GM18867 (cell line): ENCODE measurements around the gene MAOB.

Experiments used
- ATAC-seq: cut with Tn5 transposase; IDR thresholded peaks from one replicate; pipeline ENCODE4 v1.9.1; 2021; ENCODE audit warnings: mild to moderate bottlenecking, moderate library complexity; ENCODE audit not compliant: unreplicated experiment

MAOB gene

DNA sequence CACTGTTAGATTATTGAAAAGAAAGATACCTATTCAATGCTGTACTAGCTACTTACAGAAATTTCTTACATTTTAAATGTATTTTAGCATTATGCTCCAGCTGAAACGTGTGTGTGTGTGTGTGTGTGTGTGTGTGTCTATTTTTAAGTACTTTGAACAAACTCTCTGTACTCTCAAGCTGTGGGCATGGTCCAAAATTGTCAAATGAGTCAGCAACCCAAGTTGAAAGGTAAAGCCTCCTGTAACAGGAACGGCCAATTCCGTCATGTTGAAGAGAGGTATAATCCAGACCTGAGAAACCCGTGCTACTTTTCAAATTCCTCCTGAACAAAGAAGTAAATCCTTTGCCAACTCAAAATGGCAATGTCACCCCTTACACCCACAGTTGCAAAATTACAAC lies 20.5 kb downstream of the MAOB start:
- no peak for ATAC-seq

DNA sequence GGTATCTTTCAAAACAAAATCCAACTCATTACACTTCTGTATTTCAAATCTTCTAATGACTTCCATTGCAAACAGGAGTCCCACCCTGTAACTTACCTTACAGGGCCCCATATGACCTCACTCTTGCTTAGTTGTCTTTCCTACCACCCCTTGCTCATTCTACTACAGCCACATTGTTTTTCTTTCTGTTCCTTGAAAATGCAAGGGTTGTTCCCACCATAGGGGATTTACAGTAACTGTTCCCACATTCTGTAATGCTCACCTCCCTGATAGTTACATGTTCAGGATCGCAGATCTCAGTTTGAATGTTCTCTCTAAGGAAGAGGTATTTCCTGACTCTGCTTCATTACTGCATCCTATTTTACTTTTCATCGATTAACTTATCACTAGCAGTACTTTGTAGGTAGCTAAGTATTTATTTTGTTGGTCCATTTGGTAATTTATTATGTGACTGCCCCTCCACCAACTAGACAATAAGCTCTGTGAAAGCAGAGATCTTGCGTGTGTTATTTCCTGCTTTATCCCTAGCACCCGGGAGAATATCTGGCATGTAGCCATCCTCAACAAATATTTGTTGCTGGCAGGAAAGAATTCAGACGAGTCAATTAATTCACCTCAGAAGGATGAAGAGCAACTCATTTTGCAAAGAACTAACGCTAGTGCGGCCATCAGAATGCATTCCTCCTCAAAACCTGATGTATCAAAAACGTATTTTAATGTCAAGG lies 21.4 kb downstream of the MAOB start:
- ATAC-seq: no peak

DNA sequence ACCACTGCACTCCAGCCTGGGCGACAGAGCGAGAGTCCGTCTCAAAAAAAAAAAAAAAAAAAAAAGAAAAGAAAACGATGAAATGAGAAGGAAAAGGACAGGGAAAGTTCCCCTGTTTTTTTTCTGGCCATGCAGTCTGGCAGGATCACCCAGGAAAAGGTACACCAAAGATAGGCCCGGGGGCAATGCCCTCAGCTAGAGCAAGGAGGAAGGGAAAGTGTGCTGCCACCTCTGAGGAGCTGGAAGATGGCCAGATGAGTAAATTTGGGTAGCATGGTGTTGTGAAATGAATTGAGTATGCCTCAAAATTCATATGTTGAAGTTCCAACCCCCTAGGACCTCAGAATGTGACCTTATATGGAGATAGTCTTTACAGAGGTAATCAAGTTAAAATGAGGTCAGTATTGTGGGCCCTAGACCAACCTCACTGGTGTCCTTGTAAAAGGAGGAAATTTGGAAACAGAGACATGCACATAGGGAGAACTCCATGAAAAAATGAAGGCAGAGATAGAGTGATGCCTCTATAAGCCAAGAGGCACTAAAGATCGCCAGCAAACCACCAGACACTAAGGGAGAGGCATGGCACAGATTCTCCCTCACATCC lies 28.9 kb downstream of the MAOB start:
- ATAC-seq: no peak

DNA sequence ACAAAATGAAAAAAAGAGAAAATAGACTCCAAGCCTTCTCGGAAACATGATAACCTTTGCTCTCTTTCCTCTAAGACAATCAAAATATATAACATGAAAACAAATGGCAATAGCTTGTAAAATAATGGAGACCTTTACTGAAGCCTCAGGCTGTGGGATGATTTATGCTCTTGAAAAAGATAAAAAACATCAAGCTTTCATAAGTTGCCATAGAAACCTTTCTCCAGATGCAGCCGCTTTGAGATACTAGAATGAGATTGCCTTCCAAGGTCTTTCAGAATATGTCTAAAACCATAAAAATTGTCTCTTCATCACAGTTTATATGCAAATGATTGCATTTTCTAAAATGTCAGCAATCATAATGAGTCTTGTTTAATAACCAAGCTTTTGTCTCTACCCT lies 31.6 kb downstream of the MAOB start:
- no peak for ATAC-seq

DNA sequence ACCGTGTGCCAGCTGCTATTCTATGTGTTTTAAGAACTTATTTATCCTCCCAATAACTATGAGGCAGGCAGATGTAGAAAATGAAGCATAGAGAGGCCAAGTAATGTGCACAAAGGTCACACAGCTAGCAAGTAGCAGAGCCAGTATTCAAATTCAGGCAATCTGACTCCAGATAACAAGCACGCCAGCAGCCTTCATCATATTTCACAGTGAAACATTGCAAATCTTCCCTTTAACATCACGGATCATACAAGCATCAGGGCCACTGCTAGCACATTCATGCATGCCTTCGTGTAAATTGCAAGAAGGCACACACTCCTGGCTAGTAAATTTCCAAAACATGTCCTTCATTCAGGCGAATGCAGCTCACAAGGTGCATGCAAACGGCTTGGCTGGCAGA lies 33.1 kb downstream of the MAOB start:
- no peak for ATAC-seq

DNA sequence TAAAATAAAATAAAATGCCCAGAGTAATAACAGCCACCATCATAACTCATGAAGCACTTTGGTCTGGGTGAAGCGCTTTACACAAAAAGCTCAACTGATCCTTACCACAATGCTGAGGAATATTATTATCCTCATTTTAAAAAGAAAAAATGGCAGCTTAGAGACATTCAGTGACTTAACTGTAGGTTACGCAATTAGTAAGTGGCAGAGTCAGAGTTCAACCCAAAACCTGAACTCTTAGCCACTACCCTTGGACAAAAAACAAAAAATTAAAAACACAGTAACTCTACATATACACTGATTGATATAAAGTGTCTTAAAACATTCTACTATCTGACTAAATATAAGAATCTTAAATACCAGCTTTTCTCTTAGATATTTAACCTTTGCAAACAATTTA lies 34.9 kb downstream of the MAOB start:
- ATAC-seq: no peak

DNA sequence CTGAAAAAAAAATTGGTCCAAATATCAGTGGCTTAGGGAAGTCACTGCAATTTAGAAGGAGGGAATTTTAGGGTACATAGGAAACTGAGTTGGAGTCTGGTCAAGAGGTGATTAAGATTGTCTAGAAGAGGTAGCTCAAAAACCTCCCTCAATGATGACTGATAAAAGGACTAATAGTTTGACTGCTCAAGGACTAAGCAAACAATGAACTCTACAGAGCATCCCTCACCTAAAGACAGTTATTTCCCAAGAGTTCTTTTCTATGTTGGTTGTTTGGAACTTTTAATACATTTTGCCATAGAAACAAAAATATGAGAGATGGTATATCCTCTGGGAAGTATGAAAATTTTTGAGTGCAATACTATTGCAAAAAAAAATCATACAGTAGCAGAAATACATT lies 35.7 kb downstream of the MAOB start:
- no peak for ATAC-seq

DNA sequence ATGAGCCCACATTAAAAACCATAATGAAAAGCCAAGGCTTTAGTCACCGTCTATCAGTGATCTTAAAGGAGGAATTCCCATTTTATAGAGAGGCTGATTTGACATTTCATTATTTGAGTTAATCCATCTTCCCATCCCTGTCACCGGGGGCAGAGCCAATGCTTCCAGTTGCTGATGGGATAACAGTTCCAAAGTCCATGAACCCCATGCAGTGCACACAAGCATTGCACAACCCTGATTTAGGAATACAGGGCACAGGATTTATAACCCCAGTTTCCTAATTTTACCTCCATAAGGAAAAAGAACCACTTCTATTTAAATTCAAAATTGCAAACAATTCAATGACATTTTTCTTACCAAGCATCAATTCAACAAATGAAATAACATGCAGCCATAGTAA lies 36.5 kb downstream of the MAOB start:
- ATAC-seq: no peak

DNA sequence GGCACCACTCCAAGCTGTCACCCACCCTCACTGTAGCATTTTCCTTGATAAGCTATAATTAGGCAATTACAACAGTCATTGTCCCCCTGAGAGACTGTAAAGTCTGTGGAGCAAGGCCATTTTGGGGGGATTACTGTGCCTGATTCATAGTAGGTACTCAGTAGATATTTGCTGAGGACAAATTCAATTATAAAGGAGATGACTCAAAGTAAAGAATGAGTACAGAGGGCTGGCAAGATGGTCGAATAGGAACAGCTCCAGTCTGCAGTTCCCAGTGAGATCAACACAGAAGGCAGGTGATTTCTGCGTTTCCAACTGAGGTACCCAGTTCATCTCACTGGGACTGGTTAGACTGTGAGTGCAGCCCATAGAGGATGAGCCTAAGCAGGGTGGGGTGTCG lies 42.0 kb downstream of the MAOB start:
- ATAC-seq: no peak

DNA sequence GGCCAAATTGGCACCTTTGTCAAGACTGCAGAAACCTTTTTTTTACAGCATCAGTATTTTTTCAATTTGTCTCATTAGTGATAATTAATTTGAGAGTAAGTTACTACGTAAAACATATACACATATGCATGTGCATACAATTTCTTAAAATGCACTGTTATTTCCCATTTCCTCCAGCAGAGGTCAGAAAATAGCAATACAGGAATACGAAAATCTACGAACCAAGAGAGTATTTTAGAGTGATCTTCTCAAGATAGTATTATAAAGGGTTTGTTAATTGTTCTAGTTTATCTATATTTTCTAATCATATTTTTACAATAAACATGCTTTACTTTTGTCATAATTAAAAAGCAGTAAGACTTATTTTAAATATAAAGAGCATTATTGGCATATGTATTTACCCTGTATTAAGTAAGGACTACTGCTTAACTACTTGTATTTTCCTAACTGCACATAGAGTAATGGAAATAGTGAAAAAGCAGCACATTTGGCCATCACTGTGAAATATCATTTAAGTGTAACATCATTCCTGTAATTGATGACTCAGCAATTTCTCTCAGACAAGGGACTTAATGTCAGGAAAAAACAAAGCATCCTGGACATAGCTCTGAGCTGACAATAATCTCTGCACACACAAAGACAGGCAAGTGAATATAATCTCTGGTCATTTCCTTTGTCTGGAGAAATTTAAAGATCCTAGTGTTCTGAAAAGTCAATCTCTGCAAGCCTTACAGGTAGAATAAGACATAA lies 45.6 kb downstream of the MAOB start:
- ATAC-seq: peak; percentile 55

DNA sequence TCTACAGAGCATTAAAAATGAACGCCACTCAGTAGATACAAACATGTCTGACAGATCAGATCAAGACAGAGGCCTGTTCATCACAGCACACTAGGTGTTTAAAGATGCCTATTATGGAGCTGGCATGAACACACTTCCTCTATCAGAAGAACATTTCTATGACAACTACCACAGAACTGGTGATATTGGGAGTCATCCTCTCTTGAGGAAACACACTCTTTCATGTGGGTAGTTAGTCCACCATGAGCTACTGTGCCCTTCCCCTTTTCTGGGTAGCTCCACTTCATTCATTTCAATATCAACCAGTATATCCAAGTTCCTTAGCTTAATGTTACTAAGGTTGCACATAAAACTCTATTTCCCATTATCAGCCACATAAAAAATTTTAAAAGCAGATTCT lies 46.7 kb downstream of the MAOB start:
- no peak for ATAC-seq

DNA sequence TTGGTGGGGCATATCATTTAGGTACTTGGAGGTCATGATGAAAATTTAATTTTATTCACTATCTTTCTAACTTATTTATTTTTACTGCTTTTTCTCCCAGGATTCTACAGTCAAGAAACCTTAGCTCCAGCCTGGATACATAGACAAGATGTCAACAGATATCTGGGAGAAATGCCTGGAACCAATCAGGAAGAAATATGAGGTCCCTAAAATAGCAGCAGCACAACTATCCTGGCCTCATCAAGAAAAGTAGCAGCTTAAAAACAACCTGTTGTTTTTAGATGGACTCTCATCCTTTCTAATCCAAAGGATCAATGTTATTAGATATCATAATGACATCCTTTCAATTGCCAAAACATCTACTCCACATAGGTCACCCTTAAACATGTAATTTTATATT lies 54.5 kb downstream of the MAOB start:
- no peak for ATAC-seq

DNA sequence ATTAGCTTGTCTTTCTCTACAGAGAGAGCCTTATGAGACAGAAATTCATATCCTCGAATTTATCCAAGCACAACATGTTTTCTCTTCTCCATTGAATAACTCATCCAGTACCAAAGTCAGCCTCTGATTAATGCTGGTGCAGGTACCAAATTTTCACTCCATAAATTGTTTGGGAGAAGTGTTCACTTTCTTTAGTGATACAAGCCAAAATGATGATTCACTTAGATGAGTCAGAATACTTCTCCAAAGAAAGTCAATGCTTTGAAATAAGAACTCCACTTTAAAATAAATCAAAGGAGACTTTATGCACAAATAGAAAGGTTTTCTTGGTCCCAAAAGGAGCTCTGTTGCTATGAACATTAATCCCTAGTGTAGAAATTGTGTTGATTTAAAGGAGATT lies 60.2 kb downstream of the MAOB start:
- no peak for ATAC-seq

DNA sequence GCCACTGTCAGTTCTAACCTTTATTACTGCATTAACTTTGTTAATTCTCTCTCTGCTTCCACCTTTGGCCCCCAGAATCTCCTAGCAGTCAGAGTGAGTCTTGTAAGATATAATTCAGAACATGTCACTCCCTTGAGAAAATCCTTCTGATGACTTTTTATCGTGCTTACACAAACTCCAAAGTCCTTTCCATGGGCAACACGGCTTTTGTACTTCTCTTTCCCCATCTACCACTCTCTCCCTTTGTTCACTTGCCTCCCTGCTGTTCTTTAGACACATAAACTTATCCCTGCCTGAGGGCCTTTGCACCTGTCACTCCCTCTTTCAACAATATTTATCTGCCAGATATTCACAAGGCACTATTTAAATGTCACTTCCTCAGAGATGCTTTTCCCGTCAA lies 64.8 kb downstream of the MAOB start:
- no peak for ATAC-seq

DNA sequence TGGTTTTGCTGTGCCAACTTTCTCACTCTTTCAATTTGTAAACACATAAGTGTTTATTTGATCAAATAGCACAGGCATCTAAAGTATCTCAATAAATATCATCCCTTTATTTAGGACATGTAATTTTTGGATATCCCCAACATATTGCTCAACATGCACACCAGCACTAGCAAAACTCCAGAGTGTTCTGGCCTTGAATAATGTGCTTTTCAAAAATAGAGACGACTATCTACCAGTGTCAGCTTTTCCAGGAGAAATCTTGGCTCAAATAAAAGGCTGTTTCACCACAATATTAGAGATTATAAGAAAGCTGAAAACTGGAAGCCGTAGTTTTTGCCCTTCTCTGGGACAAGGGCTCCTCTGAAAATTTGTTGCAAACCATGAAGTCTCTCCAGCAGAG lies 67.0 kb downstream of the MAOB start:
- ATAC-seq: no peak

DNA sequence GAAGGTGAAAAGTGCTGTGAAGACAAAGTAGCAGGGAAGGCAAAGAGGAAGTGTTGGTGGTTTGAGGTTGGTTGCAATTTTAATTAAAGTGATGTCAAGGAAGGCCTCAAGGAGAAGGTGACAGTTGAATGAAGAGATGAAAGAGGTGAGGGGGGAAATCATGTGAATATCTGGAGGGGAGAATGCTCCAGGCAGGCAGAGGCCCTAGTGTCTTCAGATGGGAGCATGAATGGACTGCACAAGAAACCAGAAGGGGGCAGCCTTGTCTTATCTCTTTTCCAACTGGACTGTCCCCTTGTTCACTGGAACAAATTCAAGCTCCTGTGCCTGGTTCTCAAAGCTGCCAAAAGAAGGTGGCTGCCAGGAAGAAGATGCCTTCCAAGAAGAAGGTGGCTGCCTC lies 68.4 kb downstream of the MAOB start:
- no peak for ATAC-seq

DNA sequence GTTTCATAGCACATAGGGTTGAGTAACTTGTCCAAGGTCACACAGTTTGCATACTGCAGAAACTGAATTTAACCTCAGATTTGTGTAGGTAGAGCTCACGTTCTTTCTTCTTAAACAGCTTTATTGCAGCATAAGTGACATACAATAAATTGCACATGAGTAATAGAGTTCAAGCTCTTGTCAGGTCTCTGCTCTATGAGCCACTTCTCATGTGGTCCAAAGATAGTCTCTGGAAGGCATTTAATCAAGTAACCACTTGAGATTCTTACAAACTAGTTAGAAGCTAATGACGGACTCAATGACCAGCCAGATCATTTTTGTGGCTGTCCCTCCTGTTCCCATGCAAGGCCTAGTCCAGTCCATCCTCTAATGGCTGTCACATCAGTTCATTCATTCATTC lies 68.9 kb downstream of the MAOB start:
- no peak for ATAC-seq

DNA sequence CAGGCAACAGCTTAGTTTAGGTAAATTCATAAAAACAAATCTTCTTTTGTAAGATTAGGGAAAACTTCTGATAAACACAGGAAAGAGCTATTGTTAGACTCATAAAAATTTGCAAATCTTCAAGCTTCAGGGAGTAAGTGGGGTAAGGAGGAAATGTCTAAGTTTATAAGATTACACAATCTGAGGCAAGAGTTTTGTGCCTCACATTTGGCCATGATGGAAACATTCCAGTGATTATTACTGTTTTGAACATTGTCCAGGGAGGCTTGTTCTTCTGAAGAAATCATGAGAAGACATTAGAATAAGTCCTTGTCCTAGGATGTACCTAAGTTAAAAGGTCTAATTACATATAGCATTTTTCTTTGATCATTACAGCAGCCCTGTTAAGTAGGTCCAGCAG lies 72.8 kb downstream of the MAOB start:
- no peak for ATAC-seq

DNA sequence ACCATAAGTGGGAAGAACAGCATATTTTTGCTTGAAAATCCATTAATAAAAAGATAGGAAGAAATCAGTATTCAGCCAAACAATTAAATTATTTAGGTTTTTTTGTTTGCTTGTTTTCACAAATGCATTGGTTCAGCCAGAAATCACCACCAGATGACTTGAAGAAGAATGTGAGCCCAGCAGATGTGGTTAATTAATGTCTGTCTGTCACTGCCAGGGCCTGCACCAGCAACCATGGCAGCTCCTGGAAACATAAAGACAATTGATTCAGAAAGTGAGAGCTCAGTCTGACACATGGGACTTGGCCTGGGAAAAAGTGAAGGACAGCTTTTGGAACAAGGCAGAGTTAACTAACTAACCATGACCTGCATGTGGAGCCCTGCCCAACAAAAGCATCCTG lies 74.0 kb downstream of the MAOB start:
- ATAC-seq: no peak

DNA sequence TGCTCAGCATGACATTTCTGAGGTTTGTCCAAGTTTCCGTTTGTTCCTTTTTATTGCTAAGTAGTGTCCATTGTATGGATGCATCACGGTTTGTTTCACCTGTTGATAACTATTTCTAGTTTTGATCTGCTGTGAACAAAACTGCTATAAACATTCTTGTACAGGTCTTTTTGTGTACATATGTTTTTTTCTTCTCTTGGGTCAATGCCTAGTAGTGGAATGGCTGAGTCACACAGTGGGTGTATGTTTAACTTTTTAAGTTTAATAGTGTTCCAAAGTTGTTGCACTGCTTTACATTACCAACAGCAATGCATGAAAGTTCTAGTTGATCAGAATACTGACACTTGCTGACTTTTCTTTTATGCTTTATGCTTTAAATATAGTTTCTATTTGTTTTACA lies 76.7 kb downstream of the MAOB start:
- ATAC-seq: no peak

DNA sequence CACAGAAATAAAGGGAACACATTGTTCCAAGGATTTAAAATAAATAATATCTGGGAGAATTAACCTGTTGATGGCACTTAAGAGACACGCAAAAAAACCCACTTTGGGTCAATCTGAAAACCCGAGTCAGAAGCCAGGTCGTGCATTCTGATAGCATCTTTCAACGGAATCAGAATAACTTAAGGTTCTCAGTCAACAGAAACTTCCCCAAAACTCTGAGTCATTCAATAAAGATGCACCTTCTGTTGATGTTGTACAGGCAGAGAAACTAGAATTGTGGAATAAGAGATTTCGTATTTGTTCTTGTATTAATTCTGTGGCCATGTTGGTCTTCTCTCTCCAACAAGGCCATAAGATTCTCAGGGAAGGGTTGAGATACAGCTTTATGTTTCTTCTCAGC lies 78.2 kb downstream of the MAOB start:
- no peak for ATAC-seq

DNA sequence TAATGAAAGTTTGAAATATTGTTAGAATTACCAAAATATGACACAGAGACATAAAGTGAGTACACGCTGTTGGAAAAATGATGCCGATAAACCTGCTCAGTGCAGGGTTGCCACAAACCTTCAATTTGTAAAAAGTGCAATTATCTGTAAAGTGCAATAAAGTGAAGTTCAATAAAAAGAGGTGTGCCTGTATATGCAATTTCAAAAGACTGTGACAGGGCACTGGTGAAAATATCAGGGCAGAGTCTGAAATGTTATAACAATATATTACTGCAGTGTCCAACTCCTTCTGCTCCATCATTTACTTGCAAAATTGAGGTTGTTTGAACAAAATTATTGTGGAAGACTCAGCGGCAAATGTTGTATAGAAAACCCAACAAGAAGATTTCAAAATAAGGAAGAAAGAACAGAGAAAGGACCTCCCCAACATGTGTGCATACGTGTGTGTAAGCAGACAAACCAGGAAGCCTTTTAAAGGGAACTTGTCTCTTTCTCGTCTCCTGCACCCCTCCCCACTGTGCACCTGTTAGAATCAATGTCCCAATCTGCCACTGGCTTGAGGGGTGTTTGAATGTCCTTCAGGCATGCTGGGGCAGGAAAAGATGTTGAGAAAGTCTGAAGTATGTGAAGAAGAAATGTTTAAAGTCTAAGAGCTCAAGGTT lies 96.2 kb downstream of the MAOB start:
- ATAC-seq: no peak
